ENCODE results near the gene CFDP1. TPM values are rescaled to one million over a fixed set of nuclear protein-coding genes. Genes with fewer than 3 reads are reported as not detected.
A peak's percentile ranks its signal among the peaks of the same experiment; 100 is the strongest.

The CFDP1 gene
- total and polyA plus RNA-seq, 2 of the 13 experiments (the other 11 are each of a cell fraction or from before 2014, with no cell fraction given) = 78.6 to 153 TPM

DNA sequence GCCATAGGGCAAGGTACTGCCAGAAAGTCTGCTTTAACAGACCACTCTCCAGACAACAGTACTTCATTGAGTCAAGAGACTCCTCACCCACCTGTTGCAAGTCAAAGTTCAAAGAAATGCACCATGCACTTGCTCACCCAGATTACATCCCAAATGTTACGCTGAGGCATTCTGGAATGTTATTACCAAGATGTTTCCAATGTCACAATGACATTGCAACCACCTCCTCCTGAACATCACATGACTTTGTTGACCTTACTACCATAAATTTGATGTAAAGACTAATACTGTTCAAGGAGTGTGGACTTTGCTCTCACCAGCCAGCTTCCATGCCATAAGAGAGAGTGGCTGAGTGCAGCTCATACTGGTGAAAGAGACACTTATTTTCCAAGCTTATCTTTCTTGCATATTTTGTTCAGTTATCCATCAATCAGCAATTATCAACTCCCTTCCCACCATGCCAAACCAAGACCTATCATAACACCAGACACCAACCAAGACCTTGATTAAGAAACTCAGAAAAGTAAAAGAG lies 123.3 kb downstream of the CFDP1 start (continued):
- peak; percentile 67; the same call in 1 of the 2 replicates for TF ChIP-seq FOXP1 (IDR thresholded peaks at IDR 0.05)
- peak; percentile 79; the same call in 1 of the 2 replicates for TF ChIP-seq FOXP1 (CRISPR knock-in tag; IDR thresholded peaks at IDR 0.05)
- no peak for TF ChIP-seq ZNF678 (CRISPR knock-in tag; IDR thresholded peaks at IDR 0.05)
- TF ChIP-seq JUND (CRISPR knock-in tag; IDR thresholded peaks at IDR 0.05) = no peak
- TF ChIP-seq ZNF564 (CRISPR knock-in tag; IDR thresholded peaks at IDR 0.05) = no peak
- TF ChIP-seq, protein P1, sequence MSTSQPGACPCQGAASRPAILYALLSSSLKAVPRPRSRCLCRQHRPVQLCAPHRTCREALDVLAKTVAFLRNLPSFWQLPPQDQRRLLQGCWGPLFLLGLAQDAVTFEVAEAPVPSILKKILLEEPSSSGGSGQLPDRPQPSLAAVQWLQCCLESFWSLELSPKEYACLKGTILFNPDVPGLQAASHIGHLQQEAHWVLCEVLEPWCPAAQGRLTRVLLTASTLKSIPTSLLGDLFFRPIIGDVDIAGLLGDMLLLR (CRISPR knock-in tag; IDR thresholded peaks at IDR 0.05) = no peak
- no peak for TF ChIP-seq ZKSCAN1 (IDR thresholded peaks at IDR 0.05; ENCODE audit: low read length)
- no peak for TF ChIP-seq SNAI1 (CRISPR knock-in tag; IDR thresholded peaks at IDR 0.05; ENCODE audit: borderline replicate concordance)
- TF ChIP-seq, protein P2, sequence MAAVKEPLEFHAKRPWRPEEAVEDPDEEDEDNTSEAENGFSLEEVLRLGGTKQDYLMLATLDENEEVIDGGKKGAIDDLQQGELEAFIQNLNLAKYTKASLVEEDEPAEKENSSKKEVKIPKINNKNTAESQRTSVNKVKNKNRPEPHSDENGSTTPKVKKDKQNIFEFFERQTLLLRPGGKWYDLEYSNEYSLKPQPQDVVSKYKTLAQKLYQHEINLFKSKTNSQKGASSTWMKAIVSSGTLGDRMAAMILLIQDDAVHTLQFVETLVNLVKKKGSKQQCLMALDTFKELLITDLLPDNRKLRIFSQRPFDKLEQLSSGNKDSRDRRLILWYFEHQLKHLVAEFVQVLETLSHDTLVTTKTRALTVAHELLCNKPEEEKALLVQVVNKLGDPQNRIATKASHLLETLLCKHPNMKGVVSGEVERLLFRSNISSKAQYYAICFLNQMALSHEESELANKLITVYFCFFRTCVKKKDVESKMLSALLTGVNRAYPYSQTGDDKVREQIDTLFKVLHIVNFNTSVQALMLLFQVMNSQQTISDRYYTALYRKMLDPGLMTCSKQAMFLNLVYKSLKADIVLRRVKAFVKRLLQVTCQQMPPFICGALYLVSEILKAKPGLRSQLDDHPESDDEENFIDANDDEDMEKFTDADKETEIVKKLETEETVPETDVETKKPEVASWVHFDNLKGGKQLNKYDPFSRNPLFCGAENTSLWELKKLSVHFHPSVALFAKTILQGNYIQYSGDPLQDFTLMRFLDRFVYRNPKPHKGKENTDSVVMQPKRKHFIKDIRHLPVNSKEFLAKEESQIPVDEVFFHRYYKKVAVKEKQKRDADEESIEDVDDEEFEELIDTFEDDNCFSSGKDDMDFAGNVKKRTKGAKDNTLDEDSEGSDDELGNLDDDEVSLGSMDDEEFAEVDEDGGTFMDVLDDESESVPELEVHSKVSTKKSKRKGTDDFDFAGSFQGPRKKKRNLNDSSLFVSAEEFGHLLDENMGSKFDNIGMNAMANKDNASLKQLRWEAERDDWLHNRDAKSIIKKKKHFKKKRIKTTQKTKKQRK (IDR thresholded peaks at IDR 0.05; ENCODE audit: low read length) = no peak
- TF ChIP-seq ZFP1 (CRISPR knock-in tag; IDR thresholded peaks at IDR 0.05) = peak; percentile 73
- no peak for TF ChIP-seq SSRP1 (CRISPR knock-in tag; IDR thresholded peaks at IDR 0.05)
- no peak for TF ChIP-seq ZNF180 (CRISPR knock-in tag; IDR thresholded peaks at IDR 0.05; ENCODE audit: borderline replicate concordance, low read depth)
- TF ChIP-seq, protein P3, sequence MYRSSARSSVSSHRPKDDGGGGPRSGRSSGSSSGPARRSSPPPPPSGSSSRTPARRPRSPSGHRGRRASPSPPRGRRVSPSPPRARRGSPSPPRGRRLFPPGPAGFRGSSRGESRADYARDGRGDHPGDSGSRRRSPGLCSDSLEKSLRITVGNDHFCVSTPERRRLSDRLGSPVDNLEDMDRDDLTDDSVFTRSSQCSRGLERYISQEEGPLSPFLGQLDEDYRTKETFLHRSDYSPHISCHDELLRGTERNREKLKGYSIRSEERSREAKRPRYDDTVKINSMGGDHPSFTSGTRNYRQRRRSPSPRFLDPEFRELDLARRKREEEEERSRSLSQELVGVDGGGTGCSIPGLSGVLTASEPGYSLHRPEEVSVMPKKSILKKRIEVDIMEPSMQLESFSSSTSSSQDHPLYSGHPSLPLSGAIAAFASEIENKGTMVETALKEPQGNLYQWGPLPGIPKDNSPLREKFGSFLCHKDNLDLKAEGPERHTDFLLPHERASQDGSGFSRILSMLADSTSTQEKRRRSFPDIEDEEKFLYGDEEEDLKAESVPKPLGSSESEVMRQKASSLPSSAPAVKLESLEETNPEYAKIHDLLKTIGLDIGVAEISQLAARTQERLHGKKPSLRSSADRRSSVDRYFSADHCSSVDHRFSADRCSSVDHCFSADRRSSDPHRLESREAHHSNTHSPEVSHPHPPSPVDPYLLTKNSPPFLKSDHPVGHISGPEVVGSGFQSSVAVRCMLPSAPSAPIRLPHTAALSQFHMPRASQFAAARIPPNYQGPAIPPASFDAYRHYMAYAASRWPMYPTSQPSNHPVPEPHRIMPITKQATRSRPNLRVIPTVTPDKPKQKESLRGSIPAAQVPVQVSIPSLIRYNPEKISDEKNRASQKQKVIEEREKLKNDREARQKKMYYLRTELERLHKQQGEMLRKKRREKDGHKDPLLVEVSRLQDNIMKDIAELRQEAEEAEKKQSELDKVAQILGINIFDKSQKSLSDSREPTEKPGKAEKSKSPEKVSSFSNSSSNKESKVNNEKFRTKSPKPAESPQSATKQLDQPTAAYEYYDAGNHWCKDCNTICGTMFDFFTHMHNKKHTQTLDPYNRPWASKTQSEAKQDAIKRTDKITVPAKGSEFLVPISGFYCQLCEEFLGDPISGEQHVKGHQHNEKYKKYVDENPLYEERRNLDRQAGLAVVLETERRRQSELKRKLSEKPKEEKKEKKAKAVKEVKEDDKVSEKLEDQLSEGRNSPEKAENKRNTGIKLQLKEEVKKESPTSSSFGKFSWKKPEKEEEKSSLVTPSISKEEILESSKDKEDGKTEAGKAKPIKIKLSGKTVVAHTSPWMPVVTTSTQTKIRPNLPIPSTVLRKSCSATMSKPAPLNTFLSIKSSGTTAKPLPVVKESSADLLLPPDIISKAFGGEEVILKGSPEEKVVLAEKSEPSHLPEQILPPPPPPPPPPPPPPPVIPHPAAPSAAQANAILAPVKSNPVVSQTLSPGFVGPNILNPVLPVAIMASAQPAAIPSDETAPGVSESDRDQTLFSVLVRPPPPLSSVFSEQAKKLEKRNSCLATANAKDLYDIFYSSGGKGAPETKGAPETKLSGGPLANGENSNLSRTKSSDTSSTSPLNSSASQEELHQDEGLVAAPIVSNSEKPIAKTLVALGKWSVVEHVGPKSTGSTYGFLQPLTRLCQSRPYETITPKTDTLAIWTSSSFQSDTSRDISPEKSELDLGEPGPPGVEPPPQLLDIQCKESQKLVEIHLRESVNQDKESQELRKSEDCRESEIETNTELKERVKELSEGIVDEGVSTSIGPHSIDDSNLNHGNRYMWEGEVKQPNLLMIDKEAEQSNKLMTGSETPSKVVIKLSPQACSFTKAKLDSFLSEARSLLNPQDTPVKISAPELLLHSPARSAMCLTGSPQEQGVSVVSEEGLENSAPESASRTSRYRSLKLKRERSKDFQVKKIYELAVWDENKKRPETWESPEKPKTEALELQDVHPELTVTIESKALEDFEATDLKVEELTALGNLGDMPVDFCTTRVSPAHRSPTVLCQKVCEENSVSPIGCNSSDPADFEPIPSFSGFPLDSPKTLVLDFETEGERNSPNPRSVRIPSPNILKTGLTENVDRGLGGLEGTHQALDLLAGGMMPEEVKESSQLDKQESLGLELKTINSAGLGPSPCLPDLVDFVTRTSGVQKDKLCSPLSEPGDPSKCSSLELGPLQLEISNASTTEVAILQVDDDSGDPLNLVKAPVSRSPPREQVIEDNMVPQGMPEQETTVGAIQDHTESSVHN (CRISPR knock-in tag; IDR thresholded peaks at IDR 0.05) = no peak
- TF ChIP-seq JUN (CRISPR knock-in tag; IDR thresholded peaks at IDR 0.05) = peak; percentile 65; the same call in 1 of the 2 replicates
- TF ChIP-seq TCF7L2 (IDR thresholded peaks at IDR 0.05; ENCODE audit: low read depth, low read length) = no peak
- peak; percentile 92 for TF ChIP-seq RCOR2 (CRISPR knock-in tag; IDR thresholded peaks at IDR 0.05)
- no peak for TF ChIP-seq GPN1 (CRISPR knock-in tag; IDR thresholded peaks at IDR 0.05; ENCODE audit: borderline replicate concordance)

Data from HepG2 (cell line).